Smooth muscle cell (in vitro differentiated cells): Measurements from ENCODE around the gene TMEM92. TPM values are rescaled to one million over a fixed set of nuclear protein-coding genes. Genes with fewer than 3 reads are reported as not detected.
"Not testable (repeated sequence)": the region's sequence is repeated elsewhere in the genome, so short reads cannot be mapped to it uniquely, and the experiment has no call there.

Experiments
- DNase-seq: peaks from one replicate; lab custom pipeline; 2025; ENCODE audit not compliant: unreplicated experiment; lab: John Stamatoyannopoulos, UW
- H2AFZ ChIP-seq: fragments of 200-600 bp; sonication (generic); 2 replicates; pipeline ENCODE4 v1.6.0; 2016; ENCODE audit warnings: antibody characterized with exemption, low read depth, mild to moderate bottlenecking
- H3F3A ChIP-seq: fragments of 200-600 bp; sonication (generic); 2 replicates; pipeline ENCODE4 v1.6.0; 2017; ENCODE audit warnings: antibody characterized with exemption, low read depth
- H3K27ac ChIP-seq: fragments of 200-600 bp; sonication (generic); 2 replicates; pipeline ENCODE4 v1.5.1; 2016; ENCODE audit warnings: low read depth, mild to moderate bottlenecking
- H3K27me3 ChIP-seq: fragments of 200-600 bp; sonication (generic); 2 replicates; pipeline ENCODE4 v1.6.1; 2016; ENCODE audit warnings: low read depth, mild to moderate bottlenecking
- H3K36me3 ChIP-seq: fragments of 200-600 bp; sonication (generic); 2 replicates; pipeline ENCODE4 v1.5.1; 2016; ENCODE audit warnings: low read depth
- H3K4me1 ChIP-seq: fragments of 200-600 bp; sonication (generic); 2 replicates; pipeline ENCODE4 v1.5.1; 2016; ENCODE audit warnings: low read depth
- H3K4me2 ChIP-seq: fragments of 200-600 bp; sonication (generic); 2 replicates; pipeline ENCODE4 v1.6.0; 2016; ENCODE audit warnings: mild to moderate bottlenecking
- H3K4me3 ChIP-seq: fragments of 200-600 bp; sonication (generic); 2 replicates; pipeline ENCODE4 v1.5.1; 2016; ENCODE audit warnings: mild to moderate bottlenecking
- H3K79me2 ChIP-seq: fragments of 200-600 bp; sonication (generic); 2 replicates; pipeline ENCODE4 v1.6.0; 2016; ENCODE audit warnings: low read depth, mild to moderate bottlenecking
- H3K9ac ChIP-seq: fragments of 200-600 bp; sonication (generic); 2 replicates; pipeline ENCODE4 v1.6.0; 2016; ENCODE audit warnings: low read depth
- H3K9me3 ChIP-seq: fragments of 200-600 bp; sonication (generic); replicated peaks from 2 replicates; pipeline ENCODE4 v1.5.1; 2016; ENCODE audit warnings: low read depth
- H4K20me1 ChIP-seq: fragments of 200-600 bp; sonication (generic); 2 replicates; pipeline ENCODE4 v1.6.0; 2016; ENCODE audit warnings: low read depth
- WGBS: methylation state at CpG from one replicate; pipeline ENCODE4 v1.1.7; 2016; ENCODE audit warnings: low lambda C conversion rate; 5-methylcytosine and 5-hydroxymethylcytosine counted together
- polyA plus RNA-seq: library from polyadenylated mRNA; unstranded; fragments of >200 nt; fragmentation: Nextera tagmentation; extraction: Ambion mirVana; gene quantifications from 2 replicates; pipeline ENCODE4 v1.2.1, GENCODE V29; 2016
- total RNA-seq: library from RNA; depleted of rRNA; stranded (reverse); fragments of >200 nt; gene quantifications from 2 replicates; pipeline ENCODE4 v1.2.3, GENCODE V29; 2014
- TF ChIP-seq, protein P1 (sequence below): fragments of 200-600 bp; sonication (generic); IDR thresholded peaks from 2 replicates; pipeline ENCODE4 v1.5.1; 2017; ENCODE audit warnings: borderline replicate concordance, mild to moderate bottlenecking, antibody characterized with exemption; ENCODE audit not compliant: insufficient read depth, poor library complexity, severe bottlenecking

Gene TMEM92
- total and polyA plus RNA-seq, 2 experiments from 2014 or later, result 4.8 to 7.4 TPM

DNA sequence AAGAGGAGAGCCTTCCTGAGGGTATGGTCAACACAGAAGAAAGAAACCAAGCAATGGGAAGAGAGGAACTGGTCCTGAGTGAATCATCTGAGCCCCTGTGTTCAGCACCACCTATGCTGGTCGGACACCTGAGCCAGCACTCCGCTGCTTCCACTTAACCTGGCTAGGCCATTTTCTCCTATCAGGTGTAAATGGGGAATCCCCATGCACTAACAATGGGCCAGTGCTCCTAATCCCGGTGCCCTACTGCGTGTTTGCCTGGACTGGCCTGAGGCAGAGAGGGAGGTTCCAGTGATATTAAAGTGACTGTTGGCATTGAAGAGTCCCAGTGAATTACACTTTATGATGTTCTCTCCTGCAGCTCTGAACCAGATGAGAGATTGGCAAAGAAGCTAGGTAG, 37.2 kb downstream of the TMEM92 start:
- Histone ChIP-seq H4K20me1 (no peaks in the 10 kb centered on the region), H3K4me1 (no peaks in the 10 kb centered on the region), H3K9ac (no peak overlapping the region), H3F3A (no peaks in the 10 kb centered on the region), H2AFZ (no peak overlapping the region), H3K4me3 (no peak overlapping the region), H3K79me2 (no peaks in the 10 kb centered on the region), H3K9me3 (no peaks in the 10 kb centered on the region), H3K36me3 (no peaks in the 10 kb centered on the region), H3K27ac (no peak overlapping the region), H3K27me3 (no peaks in the 10 kb centered on the region), H3K4me2 (no peak overlapping the region)
- 62% methylated on average over 4 of the region's 4 CpGs for WGBS
- DNase-seq, result no peak
- TF ChIP-seq, protein P1, sequence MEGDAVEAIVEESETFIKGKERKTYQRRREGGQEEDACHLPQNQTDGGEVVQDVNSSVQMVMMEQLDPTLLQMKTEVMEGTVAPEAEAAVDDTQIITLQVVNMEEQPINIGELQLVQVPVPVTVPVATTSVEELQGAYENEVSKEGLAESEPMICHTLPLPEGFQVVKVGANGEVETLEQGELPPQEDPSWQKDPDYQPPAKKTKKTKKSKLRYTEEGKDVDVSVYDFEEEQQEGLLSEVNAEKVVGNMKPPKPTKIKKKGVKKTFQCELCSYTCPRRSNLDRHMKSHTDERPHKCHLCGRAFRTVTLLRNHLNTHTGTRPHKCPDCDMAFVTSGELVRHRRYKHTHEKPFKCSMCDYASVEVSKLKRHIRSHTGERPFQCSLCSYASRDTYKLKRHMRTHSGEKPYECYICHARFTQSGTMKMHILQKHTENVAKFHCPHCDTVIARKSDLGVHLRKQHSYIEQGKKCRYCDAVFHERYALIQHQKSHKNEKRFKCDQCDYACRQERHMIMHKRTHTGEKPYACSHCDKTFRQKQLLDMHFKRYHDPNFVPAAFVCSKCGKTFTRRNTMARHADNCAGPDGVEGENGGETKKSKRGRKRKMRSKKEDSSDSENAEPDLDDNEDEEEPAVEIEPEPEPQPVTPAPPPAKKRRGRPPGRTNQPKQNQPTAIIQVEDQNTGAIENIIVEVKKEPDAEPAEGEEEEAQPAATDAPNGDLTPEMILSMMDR, result no peak

DNA sequence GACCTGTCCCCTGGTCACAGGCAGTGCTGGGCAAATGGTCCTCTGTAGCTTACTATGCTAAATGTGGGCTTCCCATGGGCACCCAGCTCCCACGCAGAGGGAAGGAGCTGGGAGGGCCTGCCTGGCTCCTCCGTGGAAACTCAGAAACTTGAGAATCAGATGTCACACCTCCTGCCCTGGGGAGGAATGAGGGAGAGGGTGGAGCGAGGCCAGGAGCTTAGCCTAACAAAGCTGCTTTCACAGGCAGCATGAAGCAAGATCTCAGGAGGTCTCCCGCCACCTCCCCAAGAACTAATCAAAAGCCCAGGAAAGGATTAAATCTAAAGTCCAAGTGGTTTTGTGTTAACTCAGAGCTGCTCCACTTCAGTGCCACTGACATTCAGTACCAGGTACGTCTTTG, 38.0 kb downstream of the TMEM92 start:
- Histone ChIP-seq H3K27ac (no peak overlapping the region), H3K36me3 (no peaks in the 10 kb centered on the region), H3K4me1 (no peaks in the 10 kb centered on the region), H3K9ac (no peak overlapping the region), H3K27me3 (no peaks in the 10 kb centered on the region), H3K4me3 (no peak overlapping the region), H3F3A (no peaks in the 10 kb centered on the region), H2AFZ (no peak overlapping the region), H3K9me3 (no peaks in the 10 kb centered on the region), H3K79me2 (no peaks in the 10 kb centered on the region), H3K4me2 (no peak overlapping the region), H4K20me1 (no peaks in the 10 kb centered on the region)
- WGBS, result 61% methylated on average over 5 of the region's 5 CpGs
- TF ChIP-seq, protein P1, result no peak
- no peak for DNase-seq

DNA sequence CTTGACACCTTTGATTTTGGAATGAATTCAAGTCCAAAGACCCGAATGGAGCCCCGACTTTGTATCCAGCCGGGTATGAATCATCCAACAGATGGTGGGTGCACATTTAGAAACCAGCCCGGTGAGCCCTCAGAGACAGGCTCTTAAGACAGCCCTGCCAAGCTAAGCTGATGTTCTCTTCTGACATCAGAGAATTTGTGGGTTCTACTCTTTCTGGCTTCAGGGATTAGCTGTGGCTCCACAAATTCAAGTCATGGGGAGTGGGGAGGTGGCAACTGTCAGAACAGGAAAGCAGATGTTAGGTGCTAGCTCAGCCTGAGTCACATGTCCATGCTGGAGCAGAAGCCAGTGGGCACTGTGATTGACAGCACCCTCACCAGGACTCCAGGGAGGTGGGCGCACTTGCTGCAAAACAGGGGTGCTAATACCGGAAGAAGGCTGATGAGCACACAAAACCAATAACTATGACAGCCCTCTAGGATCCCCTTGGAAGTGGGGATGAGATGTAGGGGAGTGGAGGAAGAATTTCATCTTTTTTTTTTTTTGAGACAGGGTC, 40.3 kb downstream of the TMEM92 start:
- Histone ChIP-seq H3K4me1 (peaks cover 8% of the 10 kb centered on the region), H3K4me2 (no peak overlapping the region), H3K9me3 (no peaks in the 10 kb centered on the region), H4K20me1 (no peaks in the 10 kb centered on the region), H3K27ac (no peak overlapping the region), H3K4me3 (no peak overlapping the region), H3K9ac (no peak overlapping the region), H3K36me3 (no peaks in the 10 kb centered on the region), H3F3A (peaks cover 8% of the 10 kb centered on the region), H3K79me2 (no peaks in the 10 kb centered on the region), H2AFZ (no peak overlapping the region), H3K27me3 (no peaks in the 10 kb centered on the region)
- WGBS, result 83% methylated on average over 6 of the region's 6 CpGs
- TF ChIP-seq, protein P1, result no peak
- DNase-seq, result no peak

DNA sequence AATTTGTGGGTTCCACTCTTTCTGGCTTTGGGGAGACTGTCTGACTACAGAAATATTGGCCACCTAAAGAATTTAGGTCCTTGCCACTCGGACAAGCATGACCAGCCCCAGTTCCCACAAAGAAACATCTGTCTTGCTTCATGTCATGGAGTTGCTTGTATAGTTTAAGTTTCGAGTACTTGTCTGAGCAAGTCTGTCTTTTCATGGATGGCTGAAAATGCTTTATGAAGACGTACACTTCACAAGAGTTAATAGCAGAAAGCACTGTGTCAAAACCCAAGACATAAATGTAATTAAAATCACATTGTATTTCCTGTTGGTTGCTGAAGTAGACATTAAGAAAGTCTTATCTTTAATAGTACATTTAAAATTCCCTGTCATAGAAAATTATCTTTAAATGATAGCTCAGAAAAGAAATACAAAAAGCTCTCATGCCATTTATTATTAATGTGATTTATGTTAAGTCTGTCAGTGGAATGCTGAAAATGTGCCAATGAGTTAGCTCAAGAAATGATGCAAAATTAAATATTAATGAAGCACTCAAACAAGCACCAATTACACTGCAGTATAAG, 41.8 kb downstream of the TMEM92 start:
- peaks cover 8% of the 10 kb centered on the region for H3F3A ChIP-seq
- H3K4me1 ChIP-seq, result peaks cover 8% of the 10 kb centered on the region
- no peak overlapping the region for H3K9ac ChIP-seq
- H3K27me3 ChIP-seq, result no peaks in the 10 kb centered on the region
- DNase-seq, result no peak
- H3K9me3 ChIP-seq, result no peaks in the 10 kb centered on the region
- H3K79me2 ChIP-seq, result no peaks in the 10 kb centered on the region
- no peaks in the 10 kb centered on the region for H4K20me1 ChIP-seq
- H3K27ac ChIP-seq, result no peak overlapping the region
- WGBS, result 48% methylated on average over 3 of the region's 3 CpGs
- H3K4me2 ChIP-seq, result no peak overlapping the region
- no peaks in the 10 kb centered on the region for H3K36me3 ChIP-seq
- no peak overlapping the region for H2AFZ ChIP-seq
- TF ChIP-seq, protein P1, result no peak
- no peak overlapping the region for H3K4me3 ChIP-seq

DNA sequence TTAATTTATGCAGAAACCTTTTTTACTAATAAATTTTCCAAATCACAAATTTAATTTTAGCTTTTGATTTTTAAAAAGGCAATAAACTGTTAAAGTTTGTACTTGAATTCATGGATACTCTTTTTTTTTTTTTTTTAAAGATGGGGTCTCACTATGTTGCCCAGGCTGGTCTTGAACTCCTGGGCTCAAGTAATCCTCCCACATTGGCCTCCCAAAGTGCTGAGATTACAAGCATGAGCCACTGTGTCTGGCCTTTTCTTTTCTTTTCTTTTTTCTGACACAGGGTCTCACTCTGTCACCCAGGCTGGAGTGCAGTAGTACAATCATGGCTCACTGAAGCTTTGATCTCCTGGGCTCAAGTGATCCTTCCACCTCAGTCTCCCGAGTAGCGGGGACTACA, 42.4 kb downstream of the TMEM92 start:
- not testable (repeated sequence) for H3K4me3 ChIP-seq, H3F3A ChIP-seq, H4K20me1 ChIP-seq, H3K4me1 ChIP-seq, H2AFZ ChIP-seq, H3K27ac ChIP-seq, H3K36me3 ChIP-seq, H3K9ac ChIP-seq, DNase-seq, H3K79me2 ChIP-seq, H3K9me3 ChIP-seq, H3K27me3 ChIP-seq, H3K4me2 ChIP-seq
- WGBS, result 88% methylated on average over 2 of the region's 2 CpGs
